H1 (cell line): Measurements from ENCODE around the gene CAVIN4. TPM values are rescaled to one million over a fixed set of nuclear protein-coding genes. Genes with fewer than 3 reads are reported as not detected.
A peak's percentile ranks its signal among the peaks of the same experiment; 100 is the strongest.

Experiments used
- CTCF ChIA-PET: fragments of 300-600 bp; sonication (Branson Sonifier 250); formaldehyde crosslinking; loops from one replicate; lab custom pipeline; 2021; ENCODE audit not compliant: partially characterized antibody; lab: Charles Lee
- POLR2A ChIA-PET: fragments of 300-600 bp; sonication (Branson Sonifier 250); formaldehyde crosslinking; loops from one replicate; lab custom pipeline; 2021; ENCODE audit warnings: inconsistent platforms; ENCODE audit not compliant: partially characterized antibody; lab: Charles Lee
- DNase-seq, 2 experiments: peaks; one replicate each; pipeline versions ENCODE4 v3.0.0 to v3.0.0-alpha.2; 2010 to 2022; ENCODE audit warnings: low spot score in 2 of 2, low read depth in 1 of 2, mixed read lengths in 1 of 2
- FAIRE-seq: peaks from 2 replicates; lab custom pipeline; 2011; peaks lifted over from hg19 to GRCh38; lab: Jason Lieb, UNC
- H2AFZ ChIP-seq: 2 replicates; pipeline ENCODE4 v1.8.1; 2012; ENCODE audit warnings: low read length, inconsistent platforms
- H2AK5ac ChIP-seq: 2 replicates; pipeline ENCODE4 v1.6.1; 2013; ENCODE audit warnings: low read depth, low read length
- H2BK120ac ChIP-seq: replicated peaks from 2 replicates; pipeline ENCODE3; 2013; ENCODE audit warnings: low read depth, low read length, inconsistent platforms
- H2BK12ac ChIP-seq: 2 replicates; pipeline ENCODE4 v1.6.1; 2013; ENCODE audit warnings: low read depth, low read length
- H2BK15ac ChIP-seq: 2 replicates; pipeline ENCODE4 v1.6.1; 2013; ENCODE audit warnings: low read length
- H2BK20ac ChIP-seq: 2 replicates; pipeline ENCODE4 v1.6.1; 2013; ENCODE audit warnings: low read length
- H2BK5ac ChIP-seq: 2 replicates; pipeline ENCODE4 v1.6.1; 2013; ENCODE audit warnings: low read depth, low read length
- H3K14ac ChIP-seq: 2 replicates; pipeline ENCODE4 v1.6.1; 2013; ENCODE audit warnings: inconsistent platforms; ENCODE audit not compliant: insufficient read length
- H3K18ac ChIP-seq: 2 replicates; pipeline ENCODE4 v1.6.1; 2013; ENCODE audit warnings: low read length; ENCODE audit errors: extremely low read depth
- H3K23ac ChIP-seq: 2 replicates; pipeline ENCODE4 v1.6.1; 2013; ENCODE audit warnings: inconsistent platforms; ENCODE audit not compliant: insufficient read length
- H3K23me2 ChIP-seq: 2 replicates; pipeline ENCODE4 v1.6.1; 2013; ENCODE audit warnings: low read depth, low read length
- H3K27ac ChIP-seq: 2 replicates; pipeline ENCODE4 v1.6.1; 2011; ENCODE audit warnings: low read depth, low read length, inconsistent platforms
- H3K27me3 ChIP-seq, 4 experiments: replicated peaks in 1 of 4; 1 replicate in 1 of 4; 2 replicates in 3 of 4; pipeline versions ENCODE4 v1.6.1 to v1.8.1; 2011 to 2013; ENCODE audit warnings: low read length in 3 of 4, mild to moderate bottlenecking in 3 of 4, inconsistent platforms in 2 of 4, mixed read lengths in 2 of 4, moderate library complexity in 1 of 4; ENCODE audit not compliant: control insufficient read depth in 3 of 4, insufficient read depth in 3 of 4; ENCODE audit errors: extremely low read depth in 1 of 4
- H3K36me3 ChIP-seq, 4 experiments: 2 replicates each; pipeline versions ENCODE4 v1.6.1 to v1.8.1; 2011 to 2013; ENCODE audit warnings: mild to moderate bottlenecking in 4 of 4, low read length in 3 of 4, moderate library complexity in 2 of 4, control low read depth in 1 of 4, inconsistent platforms in 1 of 4; ENCODE audit not compliant: insufficient read depth in 4 of 4, control insufficient read depth in 2 of 4
- H3K4ac ChIP-seq: replicated peaks from 2 replicates; pipeline ENCODE3; 2013; ENCODE audit warnings: low read length, low read depth, mixed read lengths, inconsistent platforms; ENCODE audit not compliant: insufficient read length
- H3K4me1 ChIP-seq, 4 experiments: replicated peaks in 1 of 4; 1 replicate in 1 of 4; 2 replicates in 3 of 4; pipeline versions ENCODE4 v1.6.1 to v1.8.1; 2011 to 2013; ENCODE audit warnings: low read length in 3 of 4, inconsistent platforms in 2 of 4, mixed read lengths in 1 of 4; ENCODE audit not compliant: insufficient read depth in 4 of 4, control insufficient read depth in 3 of 4
- H3K4me2 ChIP-seq, 2 experiments: 2 replicates each; pipeline versions ENCODE4 v1.6.1 to v1.8.1; 2011 to 2013; ENCODE audit warnings: low read depth in 2 of 2, low read length in 2 of 2, control low read depth in 1 of 2, inconsistent platforms in 1 of 2, mild to moderate bottlenecking in 1 of 2; ENCODE audit not compliant: insufficient read depth in 1 of 2
- H3K4me3 ChIP-seq, 4 experiments: fragments of 200-600, 300-600 bp in 1 of 4; sonication (generic), shearing (Covaris generic), sonication (Bioruptor Twin) in 1 of 4; 2 replicates each; pipeline versions ENCODE4 v1.5.1 to v1.8.1; 2011 to 2016; ENCODE audit warnings: low read length in 4 of 4, low read depth in 3 of 4, control low read depth in 2 of 4, inconsistent platforms in 2 of 4, mild to moderate bottlenecking in 2 of 4, mixed read lengths in 1 of 4, moderate library complexity in 1 of 4; ENCODE audit not compliant: insufficient read depth in 2 of 4; ENCODE audit errors: extremely low read depth in 1 of 4
- H3K56ac ChIP-seq: replicated peaks from 2 replicates; pipeline ENCODE3; 2013; ENCODE audit warnings: low read depth, mild to moderate bottlenecking, mixed read lengths, low read length, inconsistent platforms; ENCODE audit not compliant: insufficient read length
- H3K79me1 ChIP-seq: 2 replicates; pipeline ENCODE4 v1.6.1; 2013; ENCODE audit warnings: low read depth, low read length, control low read depth
- H3K79me2 ChIP-seq, 2 experiments: 2 replicates each; pipeline versions ENCODE4 v1.6.1 to v1.8.1; 2012 to 2013; ENCODE audit warnings: low read length in 2 of 2, mild to moderate bottlenecking in 2 of 2, inconsistent platforms in 1 of 2; ENCODE audit not compliant: insufficient read depth in 2 of 2, control insufficient read depth in 1 of 2
- H3K9ac ChIP-seq, 4 experiments: replicated peaks in 1 of 4; 1 replicate in 1 of 4; 2 replicates in 3 of 4; pipeline versions ENCODE4 v1.6.1 to v1.8.1; 2011 to 2013; ENCODE audit warnings: low read depth in 3 of 4, low read length in 3 of 4, control low read depth in 2 of 4, mild to moderate bottlenecking in 2 of 4, moderate library complexity in 2 of 4, inconsistent platforms in 1 of 4; ENCODE audit errors: extremely low read depth in 1 of 4
- H3K9me3 ChIP-seq, 2 experiments: 2 replicates each; pipeline versions ENCODE4 v1.6.1 to v1.8.1; 2012 to 2013; ENCODE audit warnings: mild to moderate bottlenecking in 2 of 2, moderate library complexity in 2 of 2, control low read depth in 1 of 2, inconsistent platforms in 1 of 2, low read depth in 1 of 2, low read length in 1 of 2, mixed read lengths in 1 of 2; ENCODE audit not compliant: insufficient read depth in 2 of 2
- H4K20me1 ChIP-seq, 2 experiments: replicated peaks in 1 of 2; 2 replicates each; pipeline versions ENCODE3 to v1.8.1; 2011 to 2013; ENCODE audit warnings: inconsistent platforms in 2 of 2, low read length in 2 of 2, mild to moderate bottlenecking in 1 of 2; ENCODE audit not compliant: insufficient read depth in 2 of 2, control insufficient read depth in 1 of 2
- H4K5ac ChIP-seq: 2 replicates; pipeline ENCODE4 v1.6.1; 2013; ENCODE audit warnings: low read length, low read depth, mixed read lengths, inconsistent platforms; ENCODE audit not compliant: insufficient read length
- H4K8ac ChIP-seq: 2 replicates; pipeline ENCODE4 v1.8.0; 2013; ENCODE audit warnings: mild to moderate bottlenecking, moderate library complexity, low read length, inconsistent platforms; ENCODE audit not compliant: insufficient read depth; ENCODE audit errors: extremely low read depth
- H4K91ac ChIP-seq: replicated peaks from 2 replicates; pipeline ENCODE3; 2013; ENCODE audit warnings: low read length, mixed read lengths, inconsistent platforms; ENCODE audit not compliant: insufficient read length
- CBX8 ChIP-seq: fragments of 300-800, 300-1000 bp; sonication (generic); IDR thresholded peaks from 2 replicates; pipeline ENCODE4 v1.7.1; 2016; ENCODE audit warnings: low read depth, low read length, borderline replicate concordance
- KDM1A ChIP-seq: fragments of 200-600, 300-600 bp; sonication (generic); IDR thresholded peaks from 2 replicates; pipeline ENCODE4 v1.7.1; 2016; ENCODE audit warnings: mild to moderate bottlenecking, low read length, borderline replicate concordance
- WGBS, 2 experiments: shearing (Covaris generic) in 1 of 2; methylation state at CpG; one replicate each; pipeline versions ENCODE4 v1.1.6 to v1.1.7; 2013 to 2015; ENCODE audit warnings: low lambda C conversion rate in 2 of 2, mixed read lengths in 2 of 2, inconsistent platforms in 1 of 2, low coverage in 1 of 2, missing lambda C conversion rate in 1 of 2; ENCODE audit not compliant: insufficient replicate concordance in 2 of 2, insufficient coverage in 1 of 2, insufficient read length in 1 of 2; ENCODE audit errors: extremely low coverage in 1 of 2, missing lambda C conversion rate in 1 of 2; 5-methylcytosine and 5-hydroxymethylcytosine counted together
- polyA plus RNA-seq, 7 experiments: library from polyadenylated mRNA; depleted of rRNA in 3 of 7; stranded (reverse) in 5 of 7; unstranded in 2 of 7; fragments of >200 nt in 5 of 7; fragments of 200-250 nt in 2 of 7; gene quantifications; 1 replicate in 5 of 7; 2 replicates in 1 of 7; 4 replicates in 1 of 7; pipeline versions ENCODE4 v1.2.1 to v1.2.3, GENCODE V29; 2011 to 2013; ENCODE audit warnings: missing spikeins in 2 of 7, mixed read lengths in 2 of 7
- total RNA-seq: library from RNA; stranded (reverse); fragmentation: NEBNext Ultra II Directional; extraction: Animal tissue kit (Norgen Biotek cat#: 25700); gene quantifications from 2 replicates; pipeline ENCODE4 v1.2.1, GENCODE V29; 2021

CAVIN4 gene
- total and polyA plus RNA-seq, 2 of the 8 experiments (the other 6 are each of a cell fraction or from before 2014, with no cell fraction given), result 2.3 to 9.1 TPM

- Histone ChIP-seq H2AFZ (no peak overlapping the region), H3K36me3 (no peaks in the 10 kb centered on the region), H2AK5ac (no peak overlapping the region), H3K23ac (no peak overlapping the region), H4K5ac (no peak overlapping the region), H3K27ac (no peak overlapping the region), H3K23me2 (no peaks in the 10 kb centered on the region), H3K14ac (no peak overlapping the region), H2BK120ac (no peak overlapping the region), H3K79me2 (no peaks in the 10 kb centered on the region), H2BK20ac (no peak overlapping the region), H2BK15ac (no peak overlapping the region), H3K18ac (no peak overlapping the region), H3K4me1 (no peaks in the 10 kb centered on the region), H3K4me2 (no peak overlapping the region), H3K4me3 (no peak overlapping the region), H3K9me3 (no peaks in the 10 kb centered on the region; a peak in 1 of 4 replicates), H2BK12ac (no peak overlapping the region), H3K27me3 (no peaks in the 10 kb centered on the region), H4K20me1 (no peaks in the 10 kb centered on the region), H2BK5ac (no peak overlapping the region), H3K9ac (no peak overlapping the region), H4K8ac (no peak overlapping the region), H3K56ac (no peak overlapping the region), H4K91ac (no peak overlapping the region), H3K79me1 (no peaks in the 10 kb centered on the region), H3K4ac (no peak overlapping the region)
- TF ChIP-seq KDM1A (peak; percentile 37; the same call in 1 of the 2 replicates), CBX8 (no peak)
- WGBS, 2 experiments, result 83% methylated on average over 1 of the region's 1 CpG; no CpG with 5 or more reads in 1 of the 2 experiments
- DNase-seq (no peak), FAIRE-seq (no peak)
- ChIA-PET POLR2A (no interaction called here), CTCF (no interaction called here)
Measured at GRCh38 chr9:100626949-100627348, 49.1 kb downstream of the CAVIN4 start.
